Fibroblast of upper back skin (primary cell): ENCODE measurements around the gene LHX4.

Source experiments
- DNase-seq: peaks from one replicate; pipeline ENCODE4 v3.0.0-alpha.2; 2013

Gene LHX4

DNA sequence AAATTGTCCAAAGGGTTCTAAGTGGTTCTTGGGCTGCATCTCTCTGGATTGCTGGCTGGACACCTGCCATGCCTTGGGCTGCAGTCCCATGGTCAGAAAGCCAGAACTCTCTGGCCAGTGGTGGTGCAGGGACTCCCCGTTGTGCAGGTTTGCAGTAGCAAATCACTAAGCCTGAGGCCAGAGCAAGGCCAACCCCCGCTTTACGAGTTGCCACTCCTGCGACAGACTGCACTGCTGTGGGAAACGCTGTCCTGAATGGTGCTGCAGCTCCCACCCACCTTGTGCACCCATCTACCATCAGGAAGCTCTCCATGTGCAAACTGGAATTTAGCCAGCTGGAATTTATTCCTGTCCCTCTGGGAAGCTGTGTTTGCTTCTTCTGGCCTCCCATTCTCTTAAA is 45.7 kb downstream of the LHX4 start:
- DNase-seq: no peak

DNA sequence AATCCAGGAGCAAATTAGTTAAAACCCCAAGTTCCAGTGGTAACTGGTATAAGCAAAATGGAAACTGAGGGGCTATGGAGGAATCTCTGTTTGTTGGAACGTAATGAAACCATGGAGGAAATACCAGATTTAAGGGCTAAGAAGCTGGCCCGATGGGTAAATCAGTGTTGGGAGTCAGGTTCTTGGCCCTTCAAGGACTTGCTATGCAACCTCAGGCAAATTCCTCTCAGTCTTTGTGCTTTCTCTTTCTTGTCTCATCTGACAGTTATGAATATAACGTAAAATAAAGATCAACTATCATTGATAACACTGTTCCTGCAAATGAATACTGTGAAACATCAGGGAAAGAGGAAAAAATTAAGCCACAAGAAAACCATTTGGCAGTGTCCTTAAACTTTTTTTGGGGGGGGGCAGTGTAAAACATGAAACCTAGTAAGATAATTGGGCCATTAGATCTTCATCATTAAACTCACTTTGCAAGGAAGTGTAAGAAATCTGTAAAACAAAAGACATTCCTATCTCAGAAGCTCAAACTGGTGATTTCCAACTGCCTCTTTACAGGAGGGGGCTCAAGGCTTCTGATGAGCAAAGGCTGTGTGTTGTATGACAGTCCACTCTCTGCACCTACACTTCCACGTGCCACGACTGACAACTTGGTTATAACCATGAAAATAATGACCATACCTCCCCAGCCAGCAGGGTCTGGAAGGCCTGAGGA is 47.6 kb downstream of the LHX4 start:
- no peak for DNase-seq

DNA sequence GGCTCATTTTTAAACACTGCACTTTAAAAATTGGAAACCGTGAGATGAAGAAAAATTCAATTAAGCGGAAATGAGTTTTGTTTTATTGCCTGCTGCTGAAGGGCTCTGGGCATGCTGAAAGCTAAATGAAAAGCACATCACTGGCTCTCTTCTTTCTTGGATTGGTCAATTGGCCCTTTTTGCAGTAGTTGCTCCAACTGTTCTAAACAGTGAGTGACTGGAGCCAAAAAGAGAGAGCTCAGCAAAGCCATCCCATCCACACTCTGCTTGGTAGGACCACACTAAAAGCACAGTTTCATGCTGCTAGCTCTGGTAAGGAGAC is 48.1 kb downstream of the LHX4 start:
- no peak for DNase-seq

DNA sequence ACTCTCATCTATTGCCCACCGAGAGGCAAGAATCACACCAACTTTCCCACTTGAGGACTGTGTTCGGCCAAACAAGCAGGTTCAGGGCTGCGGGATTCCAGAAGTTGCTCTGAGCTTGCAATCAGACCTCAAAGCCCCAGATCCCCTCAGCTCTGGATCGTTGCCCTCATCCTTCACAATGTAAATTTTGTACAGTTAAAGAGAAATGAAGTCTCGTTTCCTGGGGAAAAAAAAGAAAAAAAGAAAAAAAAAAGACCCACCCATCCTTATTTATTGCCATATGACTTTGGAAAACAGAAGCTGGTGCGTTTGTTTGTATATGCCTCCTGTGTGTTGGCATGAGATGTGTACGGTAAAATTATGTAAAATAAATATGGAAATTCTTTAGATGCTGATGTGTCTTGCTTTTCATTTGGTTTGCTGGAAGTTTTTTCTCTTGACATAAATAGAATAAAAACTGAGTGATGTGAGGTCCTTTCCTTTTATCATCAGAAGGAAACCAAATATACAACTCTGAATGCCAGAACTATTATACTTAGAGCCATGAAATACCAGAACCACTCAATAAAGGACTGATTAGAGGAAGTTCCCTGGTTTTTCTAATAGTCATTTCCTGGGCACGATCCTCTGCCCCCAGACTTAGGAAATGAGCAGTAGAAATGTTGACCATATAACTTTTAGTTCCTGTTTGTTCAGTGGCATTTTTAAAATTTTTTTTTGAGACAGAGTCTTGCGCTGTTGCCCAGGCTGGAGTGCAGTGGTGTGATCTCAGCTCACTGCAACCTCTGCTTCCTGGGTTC is 48.7 kb downstream of the LHX4 start:
- DNase-seq: no peak

DNA sequence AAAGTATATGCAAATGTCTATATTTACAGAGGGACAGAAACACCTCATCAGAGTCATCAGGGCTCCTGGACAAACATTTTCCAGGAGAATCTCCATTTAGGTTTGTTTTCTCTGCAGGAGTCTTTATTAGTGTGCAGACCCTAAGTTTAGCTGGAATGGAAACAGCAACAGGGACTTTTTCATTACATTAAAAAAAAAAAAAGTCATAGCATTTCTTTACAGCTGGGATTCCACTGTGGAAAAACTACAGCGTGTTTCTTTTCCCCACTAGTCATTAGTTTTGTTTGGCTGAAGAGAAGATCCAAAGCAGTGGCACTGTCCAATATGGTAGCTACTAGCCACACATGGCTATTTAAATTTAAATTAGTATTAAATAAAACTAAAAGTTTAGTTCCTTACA is 49.6 kb downstream of the LHX4 start:
- DNase-seq: no peak

DNA sequence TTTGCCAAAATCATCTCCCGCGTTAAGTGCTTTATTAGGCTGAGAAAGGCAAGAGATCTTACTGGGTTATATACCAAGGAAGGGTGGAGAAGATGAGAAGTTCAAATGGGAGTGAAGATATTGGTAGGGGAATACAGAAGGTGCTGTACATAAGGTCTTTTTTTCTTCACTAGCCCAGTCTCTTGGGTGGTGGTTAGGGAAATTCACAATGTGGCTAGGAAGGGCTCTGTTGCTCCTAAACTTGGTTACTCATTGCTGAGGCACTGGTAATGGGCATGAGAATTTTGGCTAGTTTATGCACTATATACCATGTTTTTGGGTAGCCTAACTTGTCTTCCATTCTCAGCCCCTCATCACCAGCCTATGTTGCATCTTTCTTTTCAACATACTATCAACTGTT is 50.6 kb downstream of the LHX4 start:
- DNase-seq: no peak

DNA sequence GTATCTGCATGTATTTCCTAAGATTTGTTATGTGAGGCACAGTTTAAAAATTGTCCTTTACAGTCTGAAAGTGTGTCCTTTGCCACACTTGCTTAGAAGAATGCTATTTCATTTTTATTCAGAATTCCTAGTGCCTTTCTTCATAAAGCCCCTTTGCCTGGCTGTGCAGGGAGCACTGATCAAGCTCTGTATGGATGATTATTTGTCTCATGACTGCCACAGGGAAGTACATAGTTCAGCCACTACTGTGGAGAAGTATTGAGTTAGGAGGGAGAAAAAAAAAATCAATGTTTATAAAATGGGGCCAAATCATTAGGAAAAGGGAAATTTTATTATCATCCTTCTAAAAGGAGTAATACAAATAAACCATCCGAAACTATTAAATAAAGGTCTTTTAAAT is 51.4 kb downstream of the LHX4 start:
- no peak for DNase-seq

DNA sequence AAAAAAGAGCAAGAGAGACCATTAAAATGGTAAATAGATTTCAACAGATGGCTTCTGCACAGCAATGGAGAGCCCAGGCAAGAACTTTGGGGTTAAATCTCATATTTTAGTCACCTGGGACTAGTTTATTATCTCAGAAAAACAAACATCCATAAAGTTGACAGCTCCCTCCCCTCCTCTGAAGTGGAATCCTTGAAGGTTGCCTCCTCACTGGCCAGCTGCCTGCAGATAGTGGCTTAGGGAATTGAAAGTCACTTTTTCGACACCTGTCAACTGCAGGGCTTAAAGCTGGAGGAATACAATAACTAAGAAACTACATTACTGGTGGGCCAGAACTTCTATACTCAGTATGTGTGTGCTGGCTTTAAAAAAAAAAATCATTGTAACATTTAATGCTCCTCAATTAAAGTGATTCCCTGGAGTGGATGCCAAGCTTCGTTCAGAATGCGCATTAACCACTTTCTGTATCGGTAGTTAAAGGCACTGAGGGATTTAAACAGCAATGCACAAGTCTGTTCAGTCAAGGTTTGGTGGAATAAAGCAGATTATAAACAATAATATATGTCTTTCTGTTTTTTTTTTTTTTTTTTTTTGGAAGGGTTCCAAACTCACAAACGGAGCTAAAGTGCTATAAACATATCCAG is 52.5 kb downstream of the LHX4 start:
- DNase-seq: peak; percentile 18

DNA sequence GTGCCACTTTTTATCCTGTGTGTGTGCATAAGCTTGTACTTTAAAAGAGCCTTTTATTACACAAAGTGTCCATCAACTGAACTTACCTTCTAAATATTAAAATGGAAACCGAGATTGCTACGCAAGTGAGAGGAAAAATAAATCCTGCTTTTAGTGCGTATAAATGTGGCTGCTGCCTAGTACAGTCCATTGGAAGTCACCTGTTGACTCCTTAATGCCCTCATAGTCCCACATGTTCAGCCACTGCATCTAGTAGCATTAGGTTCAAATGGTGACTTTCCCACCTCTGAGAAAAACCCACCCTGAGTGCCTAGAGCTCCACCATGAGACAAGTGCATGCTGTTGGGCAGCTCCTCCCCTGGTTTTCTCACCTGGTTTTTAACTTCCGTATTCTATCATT is 53.0 kb downstream of the LHX4 start:
- no peak for DNase-seq

DNA sequence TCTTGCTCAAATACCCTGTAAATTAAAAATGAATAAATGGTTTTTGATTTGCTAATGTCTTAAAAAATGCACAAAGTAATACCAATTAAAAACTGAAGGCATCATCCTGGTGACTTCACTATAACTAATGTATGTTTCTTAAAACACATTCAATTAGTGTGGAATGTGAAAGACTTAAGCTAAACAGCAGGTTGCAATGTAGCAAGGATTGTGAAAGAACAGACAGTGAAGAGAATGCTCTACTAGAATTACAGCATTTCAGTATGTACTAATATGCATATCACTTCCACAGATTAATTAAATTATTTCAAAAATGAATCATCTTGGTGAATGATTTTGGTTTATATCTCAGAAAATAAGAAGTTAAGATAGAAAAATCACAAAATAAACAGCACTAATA is 56.4 kb downstream of the LHX4 start:
- no peak for DNase-seq

DNA sequence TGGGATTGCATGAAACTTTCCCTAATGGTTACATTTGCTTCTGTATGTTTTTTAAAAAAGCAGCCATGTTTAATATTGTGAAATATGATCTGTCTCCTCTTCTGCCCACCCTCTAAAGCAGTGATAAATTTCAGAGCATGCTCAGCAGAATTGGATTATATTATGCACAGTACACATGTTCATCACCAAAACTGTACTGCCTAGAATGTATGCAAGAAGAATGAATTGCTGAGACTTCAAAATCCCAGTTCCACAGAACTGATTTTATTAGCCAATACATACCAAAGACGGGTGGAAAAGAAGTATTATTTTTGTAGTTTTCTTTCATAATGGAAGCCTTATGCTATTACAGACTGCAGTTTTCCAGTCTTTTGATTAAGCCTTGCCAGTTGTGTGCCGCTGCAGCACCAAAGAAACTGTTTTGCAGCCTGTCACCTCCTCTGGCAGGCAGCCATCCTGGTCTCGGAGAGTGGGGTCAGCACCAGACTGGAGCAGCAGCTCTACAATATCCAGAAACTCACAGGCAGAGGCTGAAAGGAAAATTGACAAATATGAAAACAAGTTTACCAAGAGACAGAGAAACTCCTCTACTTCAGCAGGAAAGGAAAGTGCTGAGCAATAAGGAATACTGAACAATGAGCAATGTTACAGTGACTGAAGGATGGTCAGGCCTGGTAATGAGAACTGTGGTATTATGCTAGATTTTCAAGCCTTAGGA is 58.1 kb downstream of the LHX4 start:
- DNase-seq: no peak

DNA sequence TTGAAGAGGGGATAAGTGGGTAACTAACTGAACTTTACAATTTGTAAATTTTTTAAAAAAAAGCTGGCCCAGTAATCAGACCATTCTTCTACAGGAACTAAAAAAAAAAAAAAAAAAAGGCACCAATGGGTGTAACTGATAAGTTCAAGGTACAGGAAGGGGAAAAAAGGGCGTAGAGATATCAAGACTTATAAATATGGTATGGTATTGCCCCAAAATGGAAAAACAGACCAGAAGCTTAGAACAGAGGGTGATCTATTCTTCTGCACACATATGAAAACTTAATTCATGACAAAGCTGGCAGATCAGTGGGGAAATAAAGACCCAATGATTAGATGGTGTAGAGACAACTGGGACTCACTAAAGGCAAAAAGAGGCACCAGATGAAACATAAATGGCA is 58.9 kb downstream of the LHX4 start:
- no peak for DNase-seq

DNA sequence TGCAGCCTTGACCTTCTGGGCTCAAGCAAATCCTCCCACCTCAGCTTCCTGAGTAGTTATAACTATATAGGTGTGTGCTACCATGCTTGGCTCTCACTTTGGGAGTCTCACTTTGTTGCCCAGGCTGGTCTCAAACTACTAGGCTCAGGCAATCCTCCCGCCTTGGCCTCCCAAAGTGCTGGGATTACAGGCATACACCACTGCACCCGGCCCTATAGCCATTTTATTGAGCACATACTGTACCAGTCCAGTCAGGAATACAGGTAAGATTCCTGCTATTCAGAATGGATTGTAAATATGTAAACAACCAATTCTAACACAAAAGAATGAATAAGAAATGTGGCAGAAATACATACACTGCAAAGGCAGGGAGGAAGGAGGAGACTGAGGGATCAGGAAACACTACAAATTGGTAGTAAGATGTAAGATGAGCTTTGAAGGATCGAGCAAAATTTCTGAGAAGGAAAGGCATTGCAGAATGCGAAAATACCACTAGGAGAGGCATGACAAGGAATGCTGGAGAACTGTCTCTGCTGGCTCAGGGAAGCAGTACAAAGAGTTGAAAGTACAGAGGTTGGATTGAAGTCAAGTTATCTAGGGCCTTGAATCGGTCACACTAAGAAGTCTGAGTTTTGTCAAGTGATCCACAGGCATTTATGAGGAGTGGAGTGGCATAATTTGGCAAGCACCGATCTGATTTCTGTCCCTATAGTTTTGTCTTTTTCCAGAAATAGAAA is 60.4 kb downstream of the LHX4 start:
- DNase-seq: no peak

DNA sequence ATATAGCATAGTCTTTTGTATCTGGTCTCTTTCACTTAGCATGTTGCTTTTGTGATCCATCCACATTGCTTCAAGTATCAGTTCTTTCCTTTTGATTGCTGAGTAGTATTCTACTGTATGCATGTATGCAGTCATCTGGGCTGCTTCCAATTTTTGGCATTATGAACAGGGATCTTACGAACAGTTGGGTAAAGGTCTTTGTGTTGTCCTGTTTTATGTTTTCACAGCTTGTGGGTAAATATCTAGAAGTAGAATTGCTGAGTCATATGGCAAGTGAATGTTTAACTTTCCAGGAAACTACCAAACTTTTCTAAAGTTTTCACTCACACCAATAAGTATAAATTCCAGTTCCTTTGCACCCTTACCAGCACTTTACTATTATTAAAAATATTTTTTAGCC is 60.9 kb downstream of the LHX4 start:
- DNase-seq: no peak

DNA sequence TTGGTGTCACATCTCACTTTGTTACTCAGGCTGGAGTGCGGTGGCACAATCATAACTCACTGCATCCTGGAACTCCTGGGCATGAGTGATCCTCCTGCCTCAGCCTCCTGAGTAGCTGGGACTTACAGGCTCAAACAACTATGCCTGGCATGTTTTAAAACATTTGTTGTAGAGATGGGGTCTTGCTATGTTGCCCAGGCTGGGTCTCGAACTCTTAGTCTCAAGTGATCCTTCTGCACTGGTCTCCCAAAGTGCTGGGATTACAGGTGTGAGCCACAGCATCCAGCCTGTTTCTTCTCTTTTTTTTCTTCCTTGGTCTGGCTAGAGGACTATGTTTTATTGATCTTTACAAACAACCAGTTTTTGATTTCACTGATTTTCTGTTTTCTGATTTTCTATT is 64.6 kb downstream of the LHX4 start:
- DNase-seq: no peak

DNA sequence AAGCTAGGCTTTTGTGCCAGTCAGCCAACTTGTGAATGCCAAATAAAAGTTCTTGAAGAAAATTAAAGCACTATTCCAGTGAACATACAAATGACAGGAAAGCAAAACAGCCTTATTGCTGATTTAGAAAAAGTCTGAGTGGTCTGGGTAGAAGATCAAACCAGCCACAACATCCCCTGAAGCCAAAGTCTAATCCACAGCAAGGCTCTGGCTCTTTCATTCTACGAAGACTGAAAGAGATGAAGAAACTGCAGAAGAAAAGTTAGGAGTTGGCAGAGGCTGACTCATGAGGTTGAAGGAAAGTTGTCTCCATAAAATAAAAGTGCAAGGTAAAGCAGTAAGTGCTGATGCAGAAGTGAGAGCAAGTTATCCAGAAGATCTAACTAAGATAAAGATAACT is 65.9 kb downstream of the LHX4 start:
- no peak for DNase-seq

DNA sequence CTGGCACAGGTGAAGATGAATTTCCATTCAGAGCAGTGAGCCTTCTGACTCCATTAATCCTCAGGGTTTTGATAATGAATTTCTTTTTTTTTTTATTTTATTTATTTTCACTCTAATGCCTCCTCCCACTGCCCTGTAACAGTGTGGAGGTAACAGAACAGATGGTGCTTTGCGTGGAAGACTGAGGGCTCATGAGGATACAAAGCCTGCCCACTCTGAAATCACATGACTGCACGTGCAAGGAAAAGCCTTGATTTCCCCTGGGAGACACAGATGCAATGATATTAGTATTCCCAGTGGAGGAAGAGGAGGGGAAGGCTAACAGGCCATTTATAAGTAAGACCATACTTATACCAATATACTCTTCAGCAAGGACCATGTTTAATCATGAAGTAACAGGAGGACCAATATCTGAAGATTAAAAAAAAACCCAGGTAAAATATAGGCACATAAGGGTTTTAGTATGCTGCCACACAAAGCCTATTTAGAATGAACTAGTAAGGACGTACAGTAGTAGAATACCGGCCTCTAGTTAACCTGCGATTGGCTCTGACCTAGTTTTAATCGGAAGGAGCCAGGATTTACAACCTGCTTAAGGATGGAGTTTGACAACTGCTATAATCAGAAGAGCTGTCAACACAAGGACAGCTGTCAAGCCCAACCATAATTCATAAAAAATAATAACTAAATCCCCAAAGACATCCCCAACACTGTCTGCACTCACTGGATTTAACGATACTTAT is 69.6 kb downstream of the LHX4 start:
- DNase-seq: no peak

DNA sequence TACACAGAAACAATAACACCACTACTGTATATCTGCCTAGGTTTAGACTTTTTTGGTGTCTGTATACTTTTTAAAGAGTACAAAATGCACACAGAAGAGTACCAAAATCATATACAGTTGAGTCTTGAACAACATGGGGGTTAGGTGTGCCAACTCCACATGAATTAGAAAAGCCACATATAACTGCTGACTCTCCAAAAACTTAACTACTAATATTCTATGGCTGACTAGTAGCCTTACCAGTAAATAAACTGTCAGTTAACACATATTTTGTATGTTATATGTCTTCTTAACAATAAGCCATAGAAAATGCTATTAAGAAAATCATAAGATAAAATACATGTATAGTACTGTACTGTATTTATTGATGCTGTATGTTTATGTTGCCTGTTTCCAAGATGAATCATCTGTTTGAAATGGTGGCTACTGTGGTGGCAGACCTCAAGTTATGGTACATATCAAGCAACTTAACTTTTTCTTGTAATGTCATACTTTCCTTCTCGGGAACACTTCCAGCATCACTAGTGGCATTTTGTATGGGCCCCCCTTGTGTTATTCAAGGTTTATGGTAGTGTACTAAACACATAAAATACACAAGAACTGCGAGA is 71.2 kb downstream of the LHX4 start:
- DNase-seq: peak; percentile 27

DNA sequence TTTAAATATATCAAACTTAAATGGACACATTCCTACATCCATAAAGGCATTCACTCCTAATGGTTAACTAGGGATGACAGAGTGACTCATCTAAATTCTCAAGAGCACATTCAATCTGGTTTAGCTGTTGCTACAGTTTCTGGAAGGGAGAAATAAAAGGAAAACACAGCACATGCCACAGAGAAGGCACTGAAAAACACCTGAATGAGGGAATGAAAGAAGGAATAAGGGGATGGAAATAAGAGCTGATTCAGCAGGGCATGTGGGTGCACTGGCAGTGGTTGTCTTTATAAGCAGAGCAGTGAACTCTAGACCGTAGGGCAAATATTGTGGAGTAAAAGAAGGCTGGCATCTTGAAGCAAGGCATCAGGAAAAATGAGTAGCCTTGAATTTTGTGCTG is 79.3 kb downstream of the LHX4 start:
- DNase-seq: peak; percentile 74

DNA sequence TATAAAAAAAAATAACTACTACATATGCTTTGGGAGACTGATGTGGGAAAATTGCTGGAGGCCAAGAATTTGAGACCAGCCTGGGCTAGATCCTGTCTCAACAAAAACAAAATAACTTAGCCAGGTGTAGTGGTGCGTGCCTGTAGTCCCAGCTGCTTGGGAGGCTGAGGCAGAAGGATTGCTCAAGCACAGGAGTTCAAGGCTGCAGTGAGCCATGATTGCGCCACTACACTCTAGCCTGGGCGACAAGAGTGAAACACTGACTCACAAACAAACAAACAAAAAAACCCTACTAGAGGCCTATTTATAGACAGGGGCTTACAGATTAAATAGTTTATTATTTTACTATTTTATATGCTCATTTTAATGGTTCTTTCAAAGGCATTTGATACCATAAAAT is 80.0 kb downstream of the LHX4 start:
- peak; percentile 8 for DNase-seq

DNA sequence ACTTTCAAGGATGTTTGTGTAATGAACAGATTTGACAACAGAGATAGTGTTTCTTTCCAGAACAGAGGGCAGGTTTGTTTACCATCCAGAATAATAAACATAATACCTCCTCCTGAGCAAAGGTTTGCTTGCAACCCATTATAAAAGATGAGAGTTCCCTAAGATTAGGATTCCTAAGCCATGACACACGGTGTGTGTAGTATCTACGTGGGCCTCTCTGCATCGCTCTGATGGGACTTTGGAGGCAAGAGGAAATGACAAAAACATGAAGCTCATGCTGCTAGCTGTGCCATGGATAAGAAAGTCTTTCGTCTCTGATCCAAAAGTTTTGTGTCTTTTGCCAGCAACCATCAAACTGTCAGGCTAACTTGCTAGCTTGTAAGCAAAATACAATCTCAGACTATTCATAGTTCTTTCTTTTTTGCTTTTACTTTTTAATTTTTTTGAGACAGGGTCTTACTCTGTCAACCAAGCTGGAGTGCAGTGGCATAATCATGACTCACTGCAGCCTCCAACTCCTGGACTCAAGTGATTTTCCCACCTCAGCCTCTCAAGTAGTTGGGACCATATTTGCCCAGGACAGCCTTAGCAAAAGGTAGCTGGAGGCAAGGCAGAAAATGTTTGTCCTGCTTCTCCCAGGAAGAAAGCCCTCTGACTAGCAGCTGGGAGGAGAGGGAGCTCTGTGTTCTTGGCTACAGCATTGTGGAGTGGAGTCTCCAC is 81.1 kb downstream of the LHX4 start:
- DNase-seq: peak; percentile 31
